A204.1 (cell line): ENCODE measurements around the gene XAB2.
"Not testable (repeated sequence)": the region's sequence is repeated elsewhere in the genome, so short reads cannot be mapped to it uniquely, and the experiment has no call there.

Source experiments
- FAIRE-seq: peaks from 2 replicates; lab custom pipeline; 2012; peaks lifted over from hg19 to GRCh38; lab: Jason Lieb, UNC

XAB2 gene

DNA sequence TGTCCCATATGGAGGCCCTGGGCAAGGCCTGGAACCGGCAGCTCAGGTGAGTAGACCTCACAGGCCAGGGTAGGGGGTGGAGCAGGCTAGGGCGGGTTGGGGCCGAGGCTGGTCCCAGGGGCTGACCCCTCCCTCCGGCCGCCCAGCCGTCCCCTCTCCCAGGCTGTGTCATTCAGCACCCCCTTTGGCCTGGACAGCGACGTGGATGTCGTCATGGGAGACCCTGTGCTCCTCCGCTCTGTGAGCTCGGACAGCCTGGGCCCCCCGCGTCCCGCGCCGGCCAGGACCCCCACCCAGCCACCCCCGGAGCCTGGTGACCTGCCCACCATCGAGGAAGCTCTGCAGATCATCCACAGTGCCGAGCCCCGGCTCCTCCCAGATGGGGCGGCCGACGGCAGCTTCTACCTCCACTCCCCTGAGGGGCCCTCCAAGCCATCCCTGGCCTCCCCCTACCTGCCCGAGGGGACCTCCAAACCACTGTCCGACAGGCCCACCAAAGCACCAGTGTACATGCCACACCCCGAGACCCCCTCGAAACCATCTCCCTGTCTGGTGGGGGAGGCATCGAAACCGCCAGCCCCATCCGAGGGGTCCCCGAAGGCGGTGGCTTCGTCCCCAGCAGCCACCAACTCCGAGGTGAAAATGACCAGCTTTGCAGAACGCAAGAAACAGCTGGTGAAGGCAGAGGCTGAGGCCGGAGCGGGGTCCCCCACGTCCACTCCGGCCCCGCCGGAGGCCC is 17.6 kb downstream of the XAB2 start:
- FAIRE-seq = no peak

DNA sequence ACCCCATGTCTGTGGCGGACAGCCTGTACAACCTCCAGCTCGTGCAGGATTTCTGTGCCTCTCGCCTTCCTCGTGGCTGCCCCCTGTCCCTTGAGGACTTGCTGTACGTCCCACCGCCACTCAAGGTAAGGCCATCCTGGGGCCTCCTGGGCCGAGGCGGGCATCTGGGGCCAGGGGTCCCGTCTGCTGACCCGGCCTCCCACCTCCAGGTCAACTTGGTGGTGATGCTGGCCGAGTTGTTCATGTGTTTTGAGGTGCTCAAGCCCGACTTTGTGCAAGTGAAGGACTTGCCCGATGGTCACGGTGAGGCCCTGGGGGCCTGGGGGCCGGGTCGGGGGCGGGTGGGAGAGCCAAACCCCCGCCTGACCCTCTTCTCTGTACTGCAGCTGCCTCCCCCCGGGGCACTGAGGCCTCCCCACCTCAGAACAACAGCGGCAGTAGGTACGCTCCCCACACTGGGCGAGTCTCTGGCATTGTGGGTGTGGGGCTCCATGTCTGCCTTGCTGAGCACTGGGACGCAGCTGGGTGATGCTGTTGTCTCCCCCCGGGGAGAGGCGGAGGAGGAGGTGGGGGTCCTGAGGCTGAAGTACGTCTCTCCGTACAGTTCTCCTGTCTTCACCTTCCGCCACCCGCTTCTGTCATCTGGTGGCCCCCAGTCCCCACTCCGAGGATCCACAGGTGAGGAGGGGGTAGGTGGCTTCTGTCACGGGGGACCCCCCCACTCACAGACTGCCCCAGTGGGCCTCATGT is 18.7 kb downstream of the XAB2 start:
- FAIRE-seq = no peak

DNA sequence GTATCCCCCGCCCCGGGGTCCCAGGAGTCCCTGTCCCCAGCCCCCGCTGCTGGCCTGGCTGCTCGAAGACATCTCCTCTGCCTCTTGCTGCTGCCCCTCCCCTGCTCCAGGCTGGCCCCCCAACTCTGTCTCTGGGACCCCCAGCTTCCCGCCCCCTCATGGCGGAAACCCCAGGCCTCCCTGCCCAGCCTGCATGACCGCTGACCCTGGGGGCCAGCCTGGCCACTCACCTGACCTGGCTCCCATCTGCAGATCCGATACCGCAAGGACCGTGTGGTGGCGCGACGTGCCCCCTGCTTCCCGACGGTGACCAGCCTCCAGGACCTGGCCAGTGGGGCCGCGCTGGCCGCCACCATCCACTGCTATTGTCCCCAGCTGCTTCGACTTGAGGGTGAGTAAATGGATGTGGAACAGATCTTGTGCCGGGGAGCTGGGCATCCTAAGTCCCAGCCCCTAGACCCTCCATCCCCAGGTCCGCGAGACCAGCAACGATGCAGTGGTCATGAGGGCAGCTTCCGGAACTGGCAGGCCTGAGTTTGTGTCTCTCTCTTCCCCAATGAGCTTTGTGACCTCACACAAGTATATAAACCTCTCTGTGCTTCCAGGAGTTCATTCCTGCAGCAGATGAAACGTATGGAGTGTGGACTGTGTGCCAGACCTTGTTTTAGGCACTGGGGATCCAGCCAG is 21.3 kb downstream of the XAB2 start:
- FAIRE-seq = no peak

DNA sequence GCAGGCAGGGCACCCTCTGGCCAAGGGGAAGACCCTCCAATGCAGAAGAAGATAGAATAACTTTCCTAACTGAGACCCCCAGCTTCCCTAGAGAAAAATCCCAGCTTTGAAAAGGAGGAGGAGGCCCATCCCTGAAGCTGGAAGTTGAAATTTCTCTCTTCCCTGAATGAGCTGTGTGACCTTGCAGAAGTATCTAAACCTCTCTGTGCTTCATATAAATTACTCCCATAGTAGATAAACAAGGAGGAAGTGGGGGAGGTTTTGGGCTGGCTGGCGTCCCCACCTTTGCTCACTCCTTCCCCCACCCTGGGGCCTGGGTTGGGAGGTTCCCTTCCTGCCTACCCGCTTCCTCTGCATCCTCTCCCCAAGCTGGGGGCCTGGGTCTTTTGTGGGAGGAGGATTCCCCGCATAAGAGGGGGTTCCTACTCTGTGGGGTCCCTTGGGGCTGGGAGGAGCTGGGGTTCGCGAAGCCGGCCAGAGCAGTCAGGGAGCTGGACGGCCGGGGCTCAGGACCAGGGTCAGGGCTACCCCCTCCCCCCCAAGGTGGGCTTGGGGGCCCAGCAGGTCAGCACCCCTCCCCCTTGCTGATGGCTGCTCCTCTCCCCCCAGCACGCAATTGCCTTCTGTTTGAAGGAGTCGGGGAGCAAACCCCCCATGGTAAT is 22.0 kb downstream of the XAB2 start:
- FAIRE-seq = no peak

DNA sequence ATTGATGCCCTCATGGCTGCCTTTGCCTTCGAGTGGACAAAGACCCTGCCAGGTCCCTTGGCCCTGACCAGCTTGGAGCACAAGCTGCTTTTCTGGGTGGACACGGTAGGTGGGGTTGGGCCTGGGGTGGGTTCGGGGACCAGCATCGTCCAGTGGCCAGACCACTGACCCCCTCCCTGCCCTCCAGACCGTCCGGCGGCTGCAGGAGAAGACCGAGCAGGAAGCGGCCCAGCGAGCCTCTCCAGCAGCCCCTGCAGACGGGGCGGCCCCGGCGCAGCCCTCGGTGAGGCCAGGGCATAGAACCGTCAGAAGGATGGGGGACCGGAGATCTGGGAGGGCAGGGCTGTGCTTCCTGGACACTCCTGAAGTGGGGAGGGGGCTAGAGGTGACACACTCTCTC is 23.1 kb downstream of the XAB2 start:
- FAIRE-seq = no peak

DNA sequence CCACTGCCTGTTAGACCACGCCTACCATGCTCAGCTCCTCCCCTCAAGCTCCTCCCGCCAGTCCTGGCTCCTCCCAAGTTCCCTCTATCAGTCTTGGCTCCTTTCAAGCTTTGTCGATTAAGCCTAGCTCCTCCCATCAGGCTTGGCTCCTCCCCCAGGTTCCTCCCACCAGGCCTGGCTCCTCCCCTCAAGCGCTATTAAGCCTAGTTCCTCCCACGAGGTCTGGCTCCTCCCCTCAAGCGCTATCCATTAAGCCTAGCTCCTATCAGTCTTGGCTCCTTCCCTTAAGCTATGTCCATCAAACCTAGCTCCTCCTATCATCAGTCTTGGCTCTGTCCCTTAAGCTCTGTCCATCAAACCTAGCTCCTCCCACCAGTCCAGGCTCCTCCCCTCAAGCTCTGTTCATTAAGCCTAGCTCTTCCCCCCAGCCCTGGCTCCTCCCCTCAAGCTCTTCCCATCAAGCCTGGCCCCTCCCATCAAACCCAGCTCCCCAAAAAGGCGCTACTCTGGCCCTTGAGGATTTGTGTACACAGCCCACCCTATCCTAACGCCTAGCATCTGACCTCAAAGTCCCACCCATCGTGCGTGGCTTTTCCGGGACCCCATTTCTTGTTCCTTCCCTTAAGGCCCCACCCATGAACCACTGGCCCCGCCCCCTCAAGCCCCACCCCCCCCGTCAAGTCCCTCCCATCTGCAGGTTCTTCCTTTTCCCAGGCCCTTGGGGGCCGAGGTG is 23.7 kb downstream of the XAB2 start:
- no peak for FAIRE-seq

DNA sequence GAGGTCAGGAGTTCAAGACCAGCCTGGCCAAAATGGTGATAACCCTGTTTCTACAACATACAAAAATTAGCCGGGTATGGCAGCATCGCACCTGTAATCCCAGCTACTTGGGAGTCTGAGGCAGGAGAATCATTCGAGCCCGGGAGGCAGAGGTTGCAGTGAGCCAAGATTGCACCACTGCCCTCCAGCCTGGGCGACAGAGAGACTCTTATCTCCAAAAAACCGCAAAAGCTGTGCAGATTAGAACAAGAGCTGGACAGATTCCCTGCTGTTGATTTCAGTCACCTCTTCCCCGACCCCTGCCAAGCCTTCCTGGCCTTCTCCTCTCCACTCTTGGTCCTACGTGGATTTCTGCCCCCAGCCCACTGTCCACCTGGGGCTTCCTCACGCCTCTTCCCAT is 25.4 kb downstream of the XAB2 start:
- no peak for FAIRE-seq

DNA sequence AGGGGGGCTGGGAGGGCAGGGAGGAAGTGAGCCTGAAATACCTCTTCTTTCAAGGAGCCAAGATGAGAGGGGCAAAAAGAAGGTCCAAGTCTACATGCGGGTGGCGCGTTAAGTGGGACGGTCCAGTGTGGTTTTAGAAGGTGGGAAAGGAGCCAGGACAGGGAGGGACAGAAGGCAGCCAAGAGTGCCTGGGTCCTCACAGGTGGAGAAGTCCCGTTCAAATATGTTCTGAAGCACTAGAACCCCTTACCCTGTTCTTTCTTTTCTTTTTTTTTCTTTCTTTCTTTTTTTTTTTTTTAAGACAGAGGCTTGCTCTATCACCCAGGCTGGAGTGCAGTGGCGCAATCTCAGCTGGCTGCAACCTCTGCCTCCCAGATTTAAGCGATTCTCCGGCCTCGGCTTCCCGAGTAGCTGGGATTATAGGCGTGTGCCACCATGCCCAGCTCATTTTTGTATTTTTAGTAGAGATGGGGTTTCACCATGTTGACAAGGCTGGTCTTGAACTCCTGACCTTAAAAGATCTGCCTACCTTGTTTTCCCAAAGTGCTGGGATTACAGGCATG is 26.3 kb downstream of the XAB2 start:
- FAIRE-seq = no peak

DNA sequence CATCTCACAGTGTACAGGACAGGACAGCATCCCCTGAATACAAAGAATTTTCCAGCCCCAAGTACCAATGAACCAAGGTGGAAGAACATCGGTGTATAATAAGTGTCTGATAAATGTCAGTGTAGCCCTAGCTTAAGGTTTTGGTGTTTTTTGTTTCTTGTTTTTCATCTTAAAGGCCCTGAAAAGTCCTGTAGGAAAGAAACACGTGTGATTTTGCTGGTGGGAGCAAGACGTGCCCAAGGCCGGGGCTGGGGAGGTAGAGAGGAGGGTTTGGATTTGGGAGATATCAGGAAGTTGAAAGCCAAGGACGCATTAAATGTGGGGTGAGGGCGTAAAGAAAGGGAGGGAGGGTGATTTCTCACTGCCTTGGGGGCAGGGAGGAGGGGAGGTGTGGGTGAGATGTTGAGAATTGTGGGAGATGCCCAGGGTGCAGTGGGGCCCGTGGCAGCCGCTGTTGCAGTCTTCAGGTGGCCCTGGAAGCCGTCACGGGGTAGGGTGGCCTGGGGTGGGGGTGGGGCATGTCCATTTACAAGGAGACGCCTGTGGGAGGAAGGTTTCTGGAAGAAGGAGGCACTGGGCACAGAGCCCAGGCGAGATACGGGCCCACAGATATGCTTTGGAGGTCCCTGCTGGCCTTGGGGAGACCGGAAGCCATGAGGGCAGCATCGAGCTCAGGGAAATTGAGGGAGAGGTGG is 27.0 kb downstream of the XAB2 start:
- no peak for FAIRE-seq

DNA sequence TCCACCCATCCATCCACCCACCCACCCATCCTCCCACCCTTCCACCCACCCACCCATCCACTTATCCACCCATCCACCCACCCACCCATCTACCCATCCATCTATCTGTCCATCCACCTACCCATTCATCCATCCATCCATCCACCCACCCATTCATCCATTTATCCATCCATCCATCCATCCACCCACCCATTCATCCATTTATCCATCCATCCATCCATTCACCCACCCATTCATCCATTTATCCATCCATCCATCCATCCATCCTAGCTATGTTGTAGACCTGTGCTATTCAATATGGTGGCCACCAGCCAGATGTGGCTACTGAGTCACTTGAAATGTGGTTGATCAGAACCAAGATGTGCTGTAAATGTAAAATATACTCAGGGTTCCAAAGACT is 28.6 kb downstream of the XAB2 start:
- FAIRE-seq = no peak

DNA sequence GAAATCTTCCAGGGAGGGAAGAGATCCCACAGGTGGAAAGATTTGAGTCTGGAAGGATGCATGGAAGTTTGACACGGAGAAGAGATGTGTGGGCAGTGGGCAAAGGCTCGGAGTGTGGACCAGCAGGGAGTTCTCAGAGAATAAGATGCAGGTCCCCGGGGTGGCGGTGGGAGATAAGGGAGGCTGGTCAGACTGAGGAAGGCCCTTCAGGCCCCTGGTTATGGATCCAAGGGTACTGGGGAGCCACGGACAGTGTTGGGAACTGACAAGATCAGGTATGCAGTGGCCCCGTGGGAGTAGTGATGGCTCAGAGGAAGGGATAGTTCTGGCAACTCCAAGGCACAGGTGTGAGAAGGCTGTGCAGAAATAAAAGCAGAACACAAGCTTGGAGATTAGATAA is 31.2 kb downstream of the XAB2 start:
- no peak for FAIRE-seq

DNA sequence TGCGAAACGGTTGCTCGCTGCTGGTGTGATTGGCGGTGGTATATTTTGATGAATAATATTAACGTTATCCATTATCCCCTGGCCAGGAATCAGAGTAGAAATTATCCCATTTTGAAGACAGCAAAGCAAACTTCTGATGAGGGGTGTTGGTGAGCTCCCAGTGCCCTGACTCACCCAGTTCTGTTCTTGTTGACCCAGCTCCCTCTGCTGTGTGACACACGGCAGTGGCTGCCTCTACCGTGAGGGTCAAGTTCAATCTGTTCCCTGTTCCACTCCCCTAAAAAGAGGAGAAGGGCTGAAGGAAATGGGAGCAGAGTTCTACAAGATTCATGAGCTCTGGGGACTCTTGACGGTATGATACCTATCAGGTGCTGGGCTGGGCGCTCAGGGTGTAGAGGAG is 31.7 kb downstream of the XAB2 start:
- no peak for FAIRE-seq

DNA sequence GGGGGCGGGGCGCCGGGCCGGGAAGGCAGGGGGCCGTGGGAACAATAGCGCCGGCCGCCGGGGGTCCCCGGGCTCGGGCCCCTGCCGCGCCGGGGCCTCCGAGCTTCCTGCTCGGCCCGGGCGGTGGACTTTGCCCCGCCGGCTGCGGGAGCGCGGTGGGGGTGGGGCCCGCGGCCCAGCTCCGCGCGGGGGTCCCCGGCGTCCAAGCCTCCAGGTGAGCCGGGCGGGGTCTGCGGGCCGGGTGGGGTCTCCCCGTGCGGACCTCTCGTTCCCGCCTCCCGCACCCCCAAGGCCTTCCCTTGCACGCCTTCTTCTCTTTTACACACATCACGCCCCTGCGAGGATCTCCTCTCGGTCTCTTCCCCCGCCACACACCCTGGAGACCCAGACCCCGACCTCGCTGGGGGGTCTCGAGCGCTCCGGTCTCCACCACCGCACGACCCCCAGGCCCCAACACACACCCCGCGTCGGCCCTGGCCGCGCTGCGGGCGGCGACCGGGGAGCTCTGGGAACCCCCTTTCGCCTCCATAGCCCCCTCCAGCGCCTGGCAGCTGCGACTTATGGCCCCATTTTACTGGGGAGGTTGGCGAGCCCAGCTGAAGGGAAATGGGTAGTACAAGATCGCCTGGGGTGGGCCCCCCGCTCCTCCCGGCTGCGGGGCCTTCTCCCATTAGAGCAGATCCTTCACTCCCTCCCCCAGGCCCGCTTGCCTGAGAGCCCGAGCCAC is 33.0 kb downstream of the XAB2 start:
- no peak for FAIRE-seq

DNA sequence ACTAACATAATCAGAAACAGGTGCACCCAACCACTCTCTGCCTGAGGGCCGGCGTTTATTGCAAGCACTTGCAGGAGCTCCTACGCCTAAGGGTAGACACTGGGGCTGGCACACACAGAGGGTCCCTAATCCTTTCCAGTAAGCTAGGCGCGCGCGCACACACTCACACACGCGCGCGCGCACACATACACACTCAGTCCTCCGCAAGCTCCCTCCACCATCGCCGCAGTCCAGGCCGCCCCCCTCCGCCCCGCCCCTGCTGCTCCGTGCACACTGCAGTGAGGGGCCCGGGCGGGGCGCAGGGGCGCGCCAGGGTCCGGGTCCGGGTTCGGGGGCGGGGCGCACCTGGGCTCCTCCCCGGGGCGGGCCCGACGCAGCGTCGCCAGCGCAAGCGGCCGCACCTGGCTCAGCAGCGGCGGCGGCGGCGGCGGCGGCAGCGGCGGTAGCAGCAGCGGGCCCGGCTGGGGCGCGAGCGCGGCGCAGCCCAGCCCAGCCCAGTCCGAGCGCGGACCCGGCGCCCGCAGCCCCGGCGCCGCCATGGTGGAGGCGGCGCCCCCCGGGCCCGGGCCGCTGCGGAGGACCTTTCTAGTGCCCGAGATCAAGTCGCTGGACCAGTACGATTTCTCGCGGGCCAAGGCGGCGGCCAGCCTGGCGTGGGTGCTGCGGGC is 33.7 kb downstream of the XAB2 start, which contains the start of gene CAMSAP3:
Gene CAMSAP3, plus strand, starts transcription at position 398 of the 668 bp plus-strand sequence. Its CDS starts 140 bp downstream, at position 538.
- no peak for FAIRE-seq

DNA sequence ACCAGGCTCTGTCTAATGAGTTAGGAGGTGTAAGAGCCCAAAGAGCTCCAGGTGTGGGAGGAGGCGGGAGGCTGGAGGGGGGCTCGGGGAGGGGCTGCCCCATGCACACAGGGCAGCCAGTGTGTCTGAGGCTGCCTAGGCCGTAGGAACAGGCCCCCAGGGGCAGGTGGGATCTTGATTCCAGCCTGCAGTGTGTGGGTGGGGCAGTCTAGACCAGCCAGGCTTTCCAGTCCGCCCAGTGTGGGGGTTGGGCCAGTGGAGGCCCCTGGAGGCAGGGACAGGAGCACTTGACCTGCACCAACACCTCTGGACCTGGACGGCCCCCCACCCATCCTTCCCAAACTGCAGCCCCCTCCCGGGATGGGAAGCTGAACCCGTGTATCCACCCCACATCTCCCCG is 39.1 kb downstream of the XAB2 start:
- FAIRE-seq = no peak

DNA sequence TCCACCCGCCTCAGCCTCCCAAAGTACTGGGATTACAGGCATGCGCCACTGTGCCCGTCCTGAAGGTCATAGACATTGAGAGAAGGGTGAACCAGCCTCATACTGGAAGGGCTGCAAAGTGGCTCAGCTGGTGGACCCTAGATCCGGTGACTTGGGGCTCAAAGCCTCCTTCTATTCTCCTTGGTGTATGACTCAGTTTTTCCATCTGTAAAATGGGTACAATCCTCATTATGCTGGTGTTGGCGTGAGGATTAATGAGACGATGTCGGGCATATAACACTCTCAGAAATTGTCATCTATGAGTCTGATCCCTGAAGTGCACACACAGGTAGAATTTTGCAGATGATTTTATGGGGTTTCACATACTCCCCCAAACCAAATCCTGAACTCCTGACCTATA is 39.5 kb downstream of the XAB2 start:
- no peak for FAIRE-seq

DNA sequence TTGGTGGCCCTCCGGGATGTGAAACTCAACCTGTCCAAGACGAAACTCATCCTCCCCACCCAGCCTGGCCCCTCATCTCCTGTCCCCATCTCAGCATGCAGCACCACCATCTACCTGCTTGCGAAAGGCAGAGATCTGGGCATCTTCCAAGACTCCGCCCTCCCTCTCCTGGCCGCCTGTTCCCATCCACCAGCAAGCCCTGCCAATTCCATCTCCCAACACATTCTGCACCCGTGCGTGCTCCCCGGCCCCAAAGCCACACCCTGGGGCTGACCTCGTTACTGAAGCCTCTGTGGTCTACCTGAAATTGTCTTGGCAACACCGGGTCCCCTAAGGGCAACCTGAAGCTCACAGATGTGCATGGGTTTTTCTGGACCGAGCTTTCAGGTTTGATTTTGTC is 46.9 kb downstream of the XAB2 start:
- no peak for FAIRE-seq

DNA sequence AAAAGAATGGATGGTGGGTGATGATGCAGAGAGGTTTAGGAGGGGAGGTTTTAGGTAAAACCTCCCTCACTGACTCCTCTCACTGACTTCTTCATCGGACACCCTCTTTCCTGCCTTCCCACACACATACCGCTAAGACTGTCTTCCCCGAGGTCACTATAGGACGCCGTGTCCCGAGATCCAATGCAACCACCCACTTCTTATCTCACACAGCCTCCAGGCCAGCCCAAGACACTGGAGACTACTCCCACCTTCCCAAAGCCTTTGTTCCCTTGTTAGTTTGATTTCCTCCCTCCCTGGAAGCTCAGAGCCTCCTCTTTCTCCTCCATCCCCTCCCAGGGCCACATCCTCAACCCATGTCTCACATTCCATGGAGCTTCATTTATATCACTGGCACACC is 50.2 kb downstream of the XAB2 start:
- FAIRE-seq = no peak

DNA sequence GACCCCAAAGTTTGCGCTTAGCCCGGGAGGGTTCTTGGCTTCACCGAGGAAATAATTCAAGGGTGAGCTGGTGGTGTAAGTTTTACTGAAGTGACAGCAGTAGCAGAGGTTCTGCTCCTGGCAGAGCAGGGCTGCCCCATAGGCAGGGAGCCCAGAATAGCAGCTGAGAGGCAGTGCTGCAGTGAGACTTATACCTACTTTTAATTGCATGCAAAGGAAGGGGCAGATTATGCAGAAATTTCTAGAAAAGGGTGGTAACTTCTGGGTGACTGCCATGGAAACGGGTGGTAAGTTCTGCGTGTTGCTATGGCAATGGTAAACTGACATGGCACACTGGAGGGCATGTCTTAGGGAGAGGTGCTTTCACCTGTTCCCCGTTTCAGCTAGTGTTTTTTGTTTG is 51.2 kb downstream of the XAB2 start:
- no peak for FAIRE-seq

DNA sequence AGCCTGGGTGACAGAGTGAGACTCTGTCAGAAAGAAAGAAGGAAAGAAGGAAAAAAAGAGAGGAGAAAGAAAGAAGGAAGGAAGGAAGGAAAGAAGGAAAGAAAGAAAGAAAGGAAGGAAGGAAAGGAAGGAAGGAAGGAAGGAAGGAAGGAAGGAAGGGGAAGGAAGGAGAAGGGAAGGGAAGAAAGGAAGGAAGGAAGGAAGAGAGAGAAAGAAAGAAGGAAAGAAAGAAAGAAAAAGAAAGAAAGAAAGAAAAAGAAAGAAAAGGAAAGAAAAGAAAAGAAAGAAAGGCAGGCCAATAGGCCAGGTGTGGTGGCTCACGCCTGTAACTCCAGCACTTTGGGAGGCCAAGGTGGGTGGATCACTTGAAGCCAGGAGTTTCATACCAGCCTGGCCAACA is 51.9 kb downstream of the XAB2 start:
- not testable (repeated sequence) for FAIRE-seq
